ENCODE measurements around the gene PI16.

The PI16 gene

DNA sequence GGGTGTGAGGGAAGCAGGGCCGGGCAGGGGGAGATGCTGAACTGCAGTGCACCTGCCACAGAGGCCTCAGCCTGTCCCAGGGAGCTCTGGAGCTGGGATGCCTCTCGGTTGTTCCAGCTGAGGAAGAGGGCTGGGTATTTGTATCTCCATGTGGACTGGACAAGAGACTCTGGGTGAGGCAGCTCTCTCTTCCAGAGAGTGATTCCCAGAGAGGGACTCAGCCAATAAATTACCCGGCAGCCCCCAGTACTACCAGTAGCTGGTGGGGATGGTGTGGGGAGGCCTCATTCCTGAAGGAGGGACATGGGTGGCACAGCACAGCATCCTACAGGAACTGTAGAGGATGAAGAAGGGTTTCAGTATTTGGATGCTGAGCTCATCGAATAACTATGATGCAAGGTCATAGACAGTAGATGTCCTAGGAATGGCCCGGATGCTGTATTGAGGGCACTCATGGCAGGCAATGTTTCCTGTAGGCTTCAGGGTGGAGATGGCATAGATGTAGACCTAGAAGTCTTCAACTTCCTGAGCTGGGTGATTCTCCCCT is 52.3 kb downstream of the PI16 start:
- TF ChIP-seq EP300 (IDR thresholded peaks at IDR 0.05; ENCODE audit: borderline replicate concordance) (no peak), CEBPB (IDR thresholded peaks at IDR 0.05) (no peak), CREB1 (IDR thresholded peaks at IDR 0.05; ENCODE audit: low read depth) (no peak), MAX (IDR thresholded peaks at IDR 0.05) (no peak), TAF1 (IDR thresholded peaks at IDR 0.05; ENCODE audit: low read depth) (no peak), EGR1 (IDR thresholded peaks at IDR 0.05) (no peak), RAD21 (IDR thresholded peaks at IDR 0.05; ENCODE audit: low read depth) (no peak), FOXM1 (IDR thresholded peaks at IDR 0.05; ENCODE audit: borderline replicate concordance, low read depth) (no peak), TEAD4 (IDR thresholded peaks at IDR 0.05) (no peak), ZBTB7A (IDR thresholded peaks at IDR 0.05; ENCODE audit: low read depth) (no peak), YY1 (IDR thresholded peaks at IDR 0.05; ENCODE audit: low read depth) (no peak), TCF12 (IDR thresholded peaks at IDR 0.05; ENCODE audit: low read depth) (no peak), NFIC (IDR thresholded peaks at IDR 0.05) (no peak)
- TF ChIP-seq, protein P1, sequence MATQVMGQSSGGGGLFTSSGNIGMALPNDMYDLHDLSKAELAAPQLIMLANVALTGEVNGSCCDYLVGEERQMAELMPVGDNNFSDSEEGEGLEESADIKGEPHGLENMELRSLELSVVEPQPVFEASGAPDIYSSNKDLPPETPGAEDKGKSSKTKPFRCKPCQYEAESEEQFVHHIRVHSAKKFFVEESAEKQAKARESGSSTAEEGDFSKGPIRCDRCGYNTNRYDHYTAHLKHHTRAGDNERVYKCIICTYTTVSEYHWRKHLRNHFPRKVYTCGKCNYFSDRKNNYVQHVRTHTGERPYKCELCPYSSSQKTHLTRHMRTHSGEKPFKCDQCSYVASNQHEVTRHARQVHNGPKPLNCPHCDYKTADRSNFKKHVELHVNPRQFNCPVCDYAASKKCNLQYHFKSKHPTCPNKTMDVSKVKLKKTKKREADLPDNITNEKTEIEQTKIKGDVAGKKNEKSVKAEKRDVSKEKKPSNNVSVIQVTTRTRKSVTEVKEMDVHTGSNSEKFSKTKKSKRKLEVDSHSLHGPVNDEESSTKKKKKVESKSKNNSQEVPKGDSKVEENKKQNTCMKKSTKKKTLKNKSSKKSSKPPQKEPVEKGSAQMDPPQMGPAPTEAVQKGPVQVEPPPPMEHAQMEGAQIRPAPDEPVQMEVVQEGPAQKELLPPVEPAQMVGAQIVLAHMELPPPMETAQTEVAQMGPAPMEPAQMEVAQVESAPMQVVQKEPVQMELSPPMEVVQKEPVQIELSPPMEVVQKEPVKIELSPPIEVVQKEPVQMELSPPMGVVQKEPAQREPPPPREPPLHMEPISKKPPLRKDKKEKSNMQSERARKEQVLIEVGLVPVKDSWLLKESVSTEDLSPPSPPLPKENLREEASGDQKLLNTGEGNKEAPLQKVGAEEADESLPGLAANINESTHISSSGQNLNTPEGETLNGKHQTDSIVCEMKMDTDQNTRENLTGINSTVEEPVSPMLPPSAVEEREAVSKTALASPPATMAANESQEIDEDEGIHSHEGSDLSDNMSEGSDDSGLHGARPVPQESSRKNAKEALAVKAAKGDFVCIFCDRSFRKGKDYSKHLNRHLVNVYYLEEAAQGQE (IDR thresholded peaks at IDR 0.05; ENCODE audit: low read depth) = no peak
- TF ChIP-seq, protein P2, sequence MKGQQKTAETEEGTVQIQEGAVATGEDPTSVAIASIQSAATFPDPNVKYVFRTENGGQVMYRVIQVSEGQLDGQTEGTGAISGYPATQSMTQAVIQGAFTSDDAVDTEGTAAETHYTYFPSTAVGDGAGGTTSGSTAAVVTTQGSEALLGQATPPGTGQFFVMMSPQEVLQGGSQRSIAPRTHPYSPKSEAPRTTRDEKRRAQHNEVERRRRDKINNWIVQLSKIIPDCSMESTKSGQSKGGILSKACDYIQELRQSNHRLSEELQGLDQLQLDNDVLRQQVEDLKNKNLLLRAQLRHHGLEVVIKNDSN (IDR thresholded peaks at IDR 0.05) = no peak

DNA sequence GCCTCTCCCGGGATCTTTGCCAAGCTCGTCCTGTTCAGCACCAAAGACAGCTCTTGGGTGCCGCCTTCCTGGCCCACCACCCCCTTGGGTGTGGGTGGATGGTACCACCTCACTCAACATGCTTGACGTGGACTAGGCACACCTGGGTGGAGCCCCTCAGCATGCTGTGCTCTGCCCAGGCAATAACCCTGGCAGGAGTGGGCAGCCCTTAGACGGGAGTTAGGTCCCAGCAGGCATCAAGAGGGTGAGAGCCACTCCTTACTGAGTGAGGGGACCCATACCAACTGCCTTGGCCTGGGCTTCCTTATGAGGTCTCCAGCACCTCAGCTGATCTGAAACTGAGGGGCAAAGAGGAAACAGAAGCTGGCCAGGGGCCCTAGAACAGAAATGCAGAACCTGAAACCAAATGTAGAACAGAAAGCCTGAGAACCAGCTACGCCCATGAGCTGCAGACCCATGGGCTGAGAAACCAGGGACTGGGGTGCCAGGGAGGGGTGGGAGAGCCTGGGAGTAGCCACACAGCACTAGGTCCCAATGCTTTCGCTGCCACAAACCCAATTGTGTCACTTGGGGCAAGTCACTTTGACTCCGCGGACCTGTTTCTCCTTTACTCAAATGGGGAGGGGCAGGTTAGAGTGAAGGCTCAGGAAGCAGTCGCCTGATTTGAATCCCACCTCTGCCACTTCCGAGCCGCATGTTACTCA is 53.0 kb downstream of the PI16 start:
- TF ChIP-seq TEAD4 (IDR thresholded peaks at IDR 0.05) = no peak
- no peak for TF ChIP-seq MAX (IDR thresholded peaks at IDR 0.05)
- TF ChIP-seq ZBTB7A (IDR thresholded peaks at IDR 0.05; ENCODE audit: low read depth) = peak; percentile 94
- no peak for TF ChIP-seq FOXM1 (IDR thresholded peaks at IDR 0.05; ENCODE audit: borderline replicate concordance, low read depth)
- TF ChIP-seq TCF12 (IDR thresholded peaks at IDR 0.05; ENCODE audit: low read depth) = no peak
- no peak for TF ChIP-seq CEBPB (IDR thresholded peaks at IDR 0.05)
- TF ChIP-seq TAF1 (IDR thresholded peaks at IDR 0.05; ENCODE audit: low read depth) = no peak
- peak; percentile 59 for TF ChIP-seq NFIC (IDR thresholded peaks at IDR 0.05)
- TF ChIP-seq CREB1 (IDR thresholded peaks at IDR 0.05; ENCODE audit: low read depth) = no peak
- no peak for TF ChIP-seq RAD21 (IDR thresholded peaks at IDR 0.05; ENCODE audit: low read depth)
- TF ChIP-seq, protein P1 (IDR thresholded peaks at IDR 0.05; ENCODE audit: low read depth) = peak; percentile 89
- peak; percentile 45; the same call in 1 of the 2 replicates for TF ChIP-seq EGR1 (IDR thresholded peaks at IDR 0.05)
- TF ChIP-seq, protein P2 (IDR thresholded peaks at IDR 0.05) = no peak
- TF ChIP-seq EP300 (IDR thresholded peaks at IDR 0.05; ENCODE audit: borderline replicate concordance) = no peak
- TF ChIP-seq YY1 (IDR thresholded peaks at IDR 0.05; ENCODE audit: low read depth) = no peak

DNA sequence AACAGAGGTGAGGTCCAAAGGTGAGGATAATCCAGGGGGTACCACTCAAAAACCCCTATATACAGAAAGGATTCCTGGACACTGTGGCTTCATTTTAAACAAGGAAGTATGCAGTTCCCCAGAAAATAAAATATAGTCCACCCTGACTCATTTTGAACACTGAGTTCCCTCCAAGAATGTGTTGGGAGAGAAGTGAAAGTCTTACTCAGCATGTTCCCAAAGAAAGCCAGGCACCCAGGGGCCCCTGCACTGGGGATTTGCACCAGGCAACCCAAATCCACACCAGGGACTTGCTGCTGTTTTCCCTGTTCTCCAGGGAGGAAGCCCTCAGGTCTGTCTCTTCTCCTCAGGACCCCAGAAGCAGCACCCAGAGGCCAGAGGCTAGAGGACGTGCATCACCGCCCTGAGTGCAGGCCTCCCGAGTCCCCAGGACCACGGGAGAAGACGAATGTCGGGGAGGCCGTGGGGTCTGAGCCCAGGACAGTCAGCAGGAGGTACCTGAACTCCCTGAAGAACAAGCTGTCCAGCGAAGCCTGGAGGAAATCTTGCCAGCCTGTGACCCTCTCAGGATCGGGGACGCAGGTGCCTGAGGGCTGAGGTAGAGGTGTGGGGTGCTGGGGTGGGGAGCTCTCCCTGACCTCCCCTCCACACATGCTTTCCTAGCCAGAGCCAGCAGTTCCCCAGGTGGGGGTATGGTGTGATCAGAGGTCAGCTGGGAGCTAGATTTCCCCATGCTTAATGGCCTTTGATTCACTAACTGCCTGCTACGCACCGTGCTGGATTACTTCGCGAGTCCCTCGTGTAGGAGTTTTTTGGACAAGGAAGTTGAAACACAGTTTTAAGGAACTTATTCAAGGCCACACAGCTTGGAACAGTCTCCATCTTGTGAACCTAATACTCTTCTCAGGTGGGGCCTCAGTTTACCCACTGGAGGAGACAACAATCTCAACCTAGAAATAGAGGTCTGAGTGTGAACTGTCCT is 54.2 kb downstream of the PI16 start:
- no peak for TF ChIP-seq NFIC (IDR thresholded peaks at IDR 0.05)

DNA sequence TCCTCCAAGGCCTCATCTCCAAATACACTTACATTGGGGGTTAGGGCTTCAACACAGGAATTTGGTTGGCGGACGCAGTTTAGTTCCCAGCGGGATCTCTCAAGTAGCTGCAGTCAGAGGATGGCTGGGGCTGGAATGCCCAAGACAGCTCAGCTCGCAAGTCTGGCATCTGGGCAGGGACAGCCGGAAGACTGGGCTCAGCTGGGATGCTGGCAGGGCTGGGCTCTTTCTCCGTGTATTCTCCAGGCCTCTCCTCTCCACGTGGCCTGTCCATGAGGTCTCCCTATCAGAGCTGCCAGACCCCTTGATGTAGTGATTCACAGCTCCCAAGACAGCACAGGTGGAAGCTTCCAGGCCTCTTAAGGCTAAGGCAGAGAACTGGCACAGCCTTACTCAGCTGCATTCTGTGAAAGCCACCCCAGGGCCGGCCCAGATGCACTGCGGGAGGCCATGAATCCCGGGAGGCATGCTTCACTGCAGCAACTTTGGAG is 55.9 kb downstream of the PI16 start:
- TF ChIP-seq FOXM1 (IDR thresholded peaks at IDR 0.05; ENCODE audit: borderline replicate concordance, low read depth) (no peak), MAX (IDR thresholded peaks at IDR 0.05) (no peak), RAD21 (IDR thresholded peaks at IDR 0.05; ENCODE audit: low read depth) (no peak), EP300 (IDR thresholded peaks at IDR 0.05; ENCODE audit: borderline replicate concordance) (no peak), YY1 (IDR thresholded peaks at IDR 0.05; ENCODE audit: low read depth) (no peak), NFIC (IDR thresholded peaks at IDR 0.05) (no peak), TAF1 (IDR thresholded peaks at IDR 0.05; ENCODE audit: low read depth) (no peak), TEAD4 (IDR thresholded peaks at IDR 0.05) (no peak)
- TF ChIP-seq, protein P2 (IDR thresholded peaks at IDR 0.05) = no peak
- TF ChIP-seq, protein P1 (IDR thresholded peaks at IDR 0.05; ENCODE audit: low read depth) = no peak
